MG63 (cell line): ENCODE data around the gene PRSS22. TPM values are rescaled to one million over a fixed set of nuclear protein-coding genes. Genes with fewer than 3 reads are reported as not detected.
A peak's percentile ranks its signal among the peaks of the same experiment; 100 is the strongest.

ENCODE experiments used
- DNase-seq: peaks from one replicate; pipeline ENCODE4 v3.0.0-alpha.2; 2020
- H3K27me3 ChIP-seq: fragments of 250-450 bp; sonication (Bioruptor Pico); 2 replicates; pipeline ENCODE4 v1.5.1; 2020; ENCODE audit warnings: mild to moderate bottlenecking, moderate library complexity
- H3K36me3 ChIP-seq: fragments of 250-450 bp; sonication (Bioruptor Pico); 2 replicates; pipeline ENCODE4 v1.5.1; 2020; ENCODE audit warnings: mild to moderate bottlenecking, moderate library complexity
- H3K4me3 ChIP-seq: fragments of 250-450 bp; sonication (Bioruptor Pico); 2 replicates; pipeline ENCODE4 v1.5.1; 2020; ENCODE audit warnings: mild to moderate bottlenecking, moderate library complexity
- H3K9me3 ChIP-seq: fragments of 250-450 bp; sonication (Bioruptor Pico); 2 replicates; pipeline ENCODE4 v1.5.1; 2020; ENCODE audit warnings: mild to moderate bottlenecking, moderate library complexity
- total RNA-seq: library from RNA; depleted of rRNA; stranded (reverse); fragments of >200 nt; shearing (Covaris generic); gene quantifications from 2 replicates; pipeline ENCODE4 v1.2.3, GENCODE V29; 2014; ENCODE audit warnings: low replicate concordance; rRNA removed

PRSS22 gene
- total RNA-seq, 1 experiment from 2014 or later, result not detected

DNA sequence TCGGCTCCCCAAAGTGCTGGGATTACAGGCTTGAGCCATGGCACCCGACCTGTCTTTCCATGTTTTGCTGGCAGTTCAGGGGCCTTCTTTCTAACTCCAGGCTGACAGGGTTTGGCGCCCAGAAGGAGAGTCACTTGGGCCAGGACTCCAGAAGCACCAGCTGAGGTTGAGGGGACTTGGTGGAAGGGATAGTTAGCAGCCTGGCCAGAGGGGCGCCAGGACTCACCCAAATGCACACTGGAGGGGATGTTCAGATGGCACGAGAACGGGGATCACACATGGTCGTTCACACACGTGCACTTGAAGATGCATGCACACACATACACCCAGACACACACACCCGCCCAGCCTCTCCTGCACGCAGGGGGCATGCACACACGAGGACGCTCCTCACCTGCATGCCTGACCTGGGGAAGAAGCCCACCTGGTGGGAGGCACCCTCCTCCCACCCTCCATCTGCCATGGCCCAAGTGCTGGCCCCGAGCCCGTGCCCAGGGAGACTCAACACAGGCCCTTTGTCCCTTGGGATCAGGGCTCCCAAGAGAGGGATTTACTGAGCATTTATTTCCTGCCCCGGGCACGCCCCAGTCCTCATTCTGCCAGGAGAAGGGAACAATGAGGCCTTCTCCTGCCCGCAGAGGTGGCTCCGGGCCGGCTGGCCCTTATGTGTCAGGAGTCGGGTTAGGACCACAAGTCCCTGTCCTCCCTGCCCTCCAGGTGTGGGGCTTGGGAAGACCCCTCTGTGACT lies 43.2 kb downstream of the PRSS22 start:
- no peaks in the 10 kb centered on the region for H3K27me3 ChIP-seq
- H3K4me3 ChIP-seq, result no peak overlapping the region
- no peak for DNase-seq
- no peaks in the 10 kb centered on the region for H3K36me3 ChIP-seq
- no peaks in the 10 kb centered on the region for H3K9me3 ChIP-seq

- Histone ChIP-seq H3K9me3 (peaks cover 7% of the 10 kb centered on the region; the same call in 1 of the 2 replicates), H3K4me3 (no peak overlapping the region), H3K36me3 (no peaks in the 10 kb centered on the region), H3K27me3 (no peaks in the 10 kb centered on the region)
- no peak for DNase-seq
Observed at GRCh38 chr16:2813771-2814221, 44.2 kb downstream of the PRSS22 start.

- Histone ChIP-seq H3K4me3 (no peak overlapping the region), H3K27me3 (no peaks in the 10 kb centered on the region), H3K9me3 (peaks cover 15% of the 10 kb centered on the region), H3K36me3 (no peaks in the 10 kb centered on the region)
- DNase-seq, result peak; percentile 77
Observed at GRCh38 chr16:2811703-2812471, 46.1 kb downstream of the PRSS22 start.

- Histone ChIP-seq H3K4me3 (no peak overlapping the region), H3K36me3 (no peaks in the 10 kb centered on the region), H3K9me3 (peaks cover 20% of the 10 kb centered on the region), H3K27me3 (no peaks in the 10 kb centered on the region)
- no peak for DNase-seq
Observed at GRCh38 chr16:2810651-2811050, 47.3 kb downstream of the PRSS22 start.

- Histone ChIP-seq H3K36me3 (no peaks in the 10 kb centered on the region), H3K4me3 (no peak overlapping the region), H3K27me3 (no peaks in the 10 kb centered on the region), H3K9me3 (peaks cover 30% of the 10 kb centered on the region)
- no peak for DNase-seq
Observed at GRCh38 chr16:2809149-2809760, 48.7 kb downstream of the PRSS22 start.

DNA sequence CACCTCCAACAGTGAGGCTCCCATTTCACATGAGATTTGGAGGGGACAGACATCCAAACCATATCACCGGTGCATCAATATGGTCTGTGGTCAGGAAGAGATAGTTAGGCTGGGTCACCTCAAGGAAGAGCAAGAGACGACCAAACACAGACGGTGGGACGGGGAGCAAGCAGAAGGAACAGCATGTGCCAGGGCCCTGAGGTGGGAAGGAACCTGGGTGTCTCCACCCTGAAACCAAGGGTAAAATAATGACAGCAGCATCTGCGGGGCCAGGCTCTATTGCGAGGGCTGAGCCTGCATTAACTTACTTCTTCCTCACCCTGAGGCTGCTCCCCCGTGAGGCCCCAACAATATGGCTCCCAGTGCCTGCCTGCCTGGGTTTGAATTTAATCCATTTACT lies 49.8 kb downstream of the PRSS22 start:
- peaks cover 41% of the 10 kb centered on the region for H3K9me3 ChIP-seq
- H3K36me3 ChIP-seq, result no peaks in the 10 kb centered on the region
- H3K27me3 ChIP-seq, result no peaks in the 10 kb centered on the region; the same call in 1 of the 2 replicates
- DNase-seq, result no peak
- H3K4me3 ChIP-seq, result no peak overlapping the region

DNA sequence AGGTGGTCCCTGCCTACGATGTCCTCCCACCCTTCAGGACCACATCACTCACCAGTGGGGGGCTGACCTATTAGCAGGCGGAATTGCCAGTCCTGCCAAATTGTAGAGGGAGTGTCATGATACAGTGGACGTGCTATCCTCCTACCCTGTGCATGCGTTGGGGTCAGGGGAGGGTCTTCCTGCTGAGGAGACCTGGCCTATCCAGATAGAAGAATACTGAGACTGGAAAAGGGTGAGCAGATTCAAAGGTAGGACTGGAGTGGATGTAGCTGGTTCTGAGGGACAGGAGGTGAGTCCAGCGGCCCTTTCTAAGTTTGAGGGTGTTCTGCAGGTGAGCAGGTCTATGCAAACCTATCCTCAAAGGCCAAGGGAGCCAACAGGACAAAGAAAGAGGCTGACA lies 51.7 kb downstream of the PRSS22 start:
- H3K9me3 ChIP-seq, result peaks cover 46% of the 10 kb centered on the region
- no peaks in the 10 kb centered on the region; the same call in 1 of the 2 replicates for H3K27me3 ChIP-seq
- no peak for DNase-seq
- H3K36me3 ChIP-seq, result no peaks in the 10 kb centered on the region
- no peak overlapping the region for H3K4me3 ChIP-seq

DNA sequence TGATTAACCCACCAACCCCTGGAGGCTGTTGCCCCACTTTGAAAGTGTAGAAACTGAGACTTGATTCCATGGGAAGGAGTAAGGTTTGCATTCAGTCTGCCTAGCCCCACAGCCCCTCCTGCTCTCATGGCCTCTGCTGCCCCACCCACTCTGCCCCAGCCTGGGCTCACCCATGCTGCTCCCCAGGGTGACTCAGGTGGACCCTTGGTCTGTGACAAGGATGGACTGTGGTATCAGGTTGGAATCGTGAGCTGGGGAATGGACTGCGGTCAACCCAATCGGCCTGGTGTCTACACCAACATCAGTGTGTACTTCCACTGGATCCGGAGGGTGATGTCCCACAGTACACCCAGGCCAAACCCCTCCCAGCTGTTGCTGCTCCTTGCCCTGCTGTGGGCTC lies 53.2 kb downstream of the PRSS22 start:
- Histone ChIP-seq H3K36me3 (no peaks in the 10 kb centered on the region), H3K9me3 (peaks cover 46% of the 10 kb centered on the region), H3K27me3 (no peaks in the 10 kb centered on the region; the same call in 1 of the 2 replicates), H3K4me3 (no peak overlapping the region)
- DNase-seq, result no peak

- Histone ChIP-seq H3K4me3 (no peak overlapping the region), H3K9me3 (peaks cover 38% of the 10 kb centered on the region), H3K27me3 (no peaks in the 10 kb centered on the region; the same call in 1 of the 2 replicates), H3K36me3 (no peaks in the 10 kb centered on the region)
- DNase-seq, result no peak
Observed at GRCh38 chr16:2803545-2804195, 54.3 kb downstream of the PRSS22 start.

Other genes starting within 250 kb of the PRSS22 start
- 49.6 and 71.6 TPM in 2 replicates for gene KCTD5, start 175.6 kb downstream of the PRSS22 start, total RNA-seq
- gene PRSS27, start 137.9 kb downstream of the PRSS22 start, total RNA-seq, result 0.22 and 1.7 TPM in 2 replicates
- 11.2 and 21.1 TPM in 2 replicates for gene SRRM2, start 105.5 kb downstream of the PRSS22 start, total RNA-seq
- gene ELOB, start 80.9 kb downstream of the PRSS22 start, total RNA-seq, result 309 and 3,594 TPM in 2 replicates
- not detected in 2 replicates for gene PRSS33, start 70.6 kb downstream of the PRSS22 start, total RNA-seq
- gene PRSS41, start 59.7 kb downstream of the PRSS22 start, total RNA-seq, result not detected in 2 replicates
- gene PRSS21, start 40.9 kb downstream of the PRSS22 start, total RNA-seq, result 5.8 and 11.9 TPM in 2 replicates
- gene ZG16B, start 27.9 kb downstream of the PRSS22 start, total RNA-seq, result 2.7 TPM in 1 of 2 replicates, not detected in the other
- 176 and 179 TPM in 2 replicates for gene FLYWCH2, start 25.0 kb upstream of the PRSS22 start, total RNA-seq
- gene FLYWCH1, start 53.8 kb upstream of the PRSS22 start, total RNA-seq, result 112 and 126 TPM in 2 replicates
- gene KREMEN2, start 106.1 kb upstream of the PRSS22 start, total RNA-seq, result 0.26 and 1.0 TPM in 2 replicates
- 23.5 and 38.1 TPM in 2 replicates for gene PAQR4, start 111.2 kb upstream of the PRSS22 start, total RNA-seq
- 12.0 and 30.3 TPM in 2 replicates for gene PKMYT1, start 122.3 kb upstream of the PRSS22 start, total RNA-seq
- gene CLDN9, start 154.8 kb upstream of the PRSS22 start, total RNA-seq, result not detected in 2 replicates
- not detected in 2 replicates for gene CLDN6, start 160.0 kb upstream of the PRSS22 start, total RNA-seq
- 541 and 602 TPM in 2 replicates for gene TNFRSF12A, start 162.2 kb upstream of the PRSS22 start, total RNA-seq
- 2.9 and 60.7 TPM in 2 replicates for gene HCFC1R1, start 165.8 kb upstream of the PRSS22 start, total RNA-seq
- 63.2 and 118 TPM in 2 replicates for gene THOC6, start 165.9 kb upstream of the PRSS22 start, total RNA-seq
- gene BICDL2, start 178.8 kb upstream of the PRSS22 start, total RNA-seq, result not detected in 2 replicates
- not detected in 2 replicates for gene MMP25, start 188.4 kb upstream of the PRSS22 start, total RNA-seq
- 4.4 and 11.5 TPM in 2 replicates for gene IL32, start 207.5 kb upstream of the PRSS22 start, total RNA-seq
- gene ZSCAN10, start 241.1 kb upstream of the PRSS22 start, total RNA-seq, result not detected in 2 replicates